Hippocampal formation (tissue), 2 donors: Measurements from ENCODE around the gene SPTLC3.

Source experiments
- DNase-seq, 2 donors: peaks; one replicate each; lab custom pipeline; 2025; lab: John Stamatoyannopoulos, UW

Gene SPTLC3

DNA sequence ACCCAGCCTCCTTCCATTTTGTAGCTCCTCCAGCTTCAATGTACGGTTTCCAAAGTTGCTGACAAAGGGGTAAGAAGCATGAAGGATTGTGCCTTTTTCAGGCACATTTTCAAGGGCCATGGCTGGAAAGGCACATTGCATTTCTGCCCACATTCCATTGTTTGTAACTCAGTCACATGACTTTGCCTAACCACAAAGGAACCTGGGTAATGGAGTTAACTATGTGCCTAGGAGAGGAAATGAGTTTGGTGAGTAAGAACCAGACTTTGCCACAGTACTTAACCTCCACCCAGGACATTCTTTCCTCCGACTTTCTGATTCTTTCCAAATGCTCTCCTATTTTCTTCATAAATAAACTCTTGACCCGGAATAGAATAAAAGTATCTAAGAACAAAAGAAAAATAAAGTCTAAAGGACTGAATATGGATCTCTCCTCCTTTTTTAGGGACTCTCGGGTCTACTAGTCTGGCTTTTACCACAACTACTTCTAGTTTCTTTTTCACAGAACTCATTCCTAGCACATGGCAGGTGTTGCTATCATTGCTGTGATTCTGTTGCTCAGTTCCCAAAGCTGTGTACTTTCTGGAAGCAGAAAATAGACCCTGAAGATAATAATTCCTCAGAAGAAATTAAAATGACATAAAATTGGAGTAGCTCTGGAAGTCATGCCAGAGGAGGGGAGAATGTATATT is 130.8 kb downstream of the SPTLC3 start:
- no peak for DNase-seq

DNA sequence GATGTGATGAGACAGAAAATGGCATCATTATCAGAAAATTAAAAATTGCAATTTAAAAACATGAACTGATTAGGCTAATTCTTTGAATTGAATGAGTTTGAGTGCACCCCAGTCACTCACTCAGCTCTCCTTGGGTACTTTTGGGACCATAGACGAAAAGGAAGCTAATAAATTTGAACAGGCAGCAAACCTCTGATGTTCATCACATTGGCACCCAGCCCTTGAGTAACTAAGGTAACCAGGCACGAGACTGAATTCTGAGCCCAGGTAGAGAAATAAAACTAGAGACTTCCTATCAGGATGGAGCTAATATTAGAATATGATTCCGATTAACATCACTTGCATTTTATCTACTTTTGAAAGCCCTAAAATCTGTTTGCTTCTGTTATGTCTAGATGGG is 131.4 kb downstream of the SPTLC3 start:
- DNase-seq, result no peak

DNA sequence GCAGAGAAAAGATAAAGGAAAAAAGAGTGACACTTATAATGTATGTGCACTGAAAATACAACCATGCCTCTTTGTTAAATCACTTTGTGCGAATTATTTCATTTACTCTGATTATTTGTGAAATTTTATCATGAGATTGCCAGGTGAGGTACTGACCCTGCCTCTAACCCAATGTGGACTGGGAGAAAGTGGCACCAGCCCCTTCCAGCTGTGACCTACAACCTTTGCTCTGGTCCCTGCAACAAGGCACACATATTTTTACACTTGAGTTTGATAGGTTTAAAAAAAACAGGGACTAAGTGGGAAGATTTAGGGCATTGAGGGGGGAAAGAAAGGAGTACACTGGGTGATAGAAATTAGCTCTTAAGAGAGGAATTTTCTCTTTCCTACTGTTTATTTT is 132.0 kb downstream of the SPTLC3 start:
- DNase-seq, result no peak

DNA sequence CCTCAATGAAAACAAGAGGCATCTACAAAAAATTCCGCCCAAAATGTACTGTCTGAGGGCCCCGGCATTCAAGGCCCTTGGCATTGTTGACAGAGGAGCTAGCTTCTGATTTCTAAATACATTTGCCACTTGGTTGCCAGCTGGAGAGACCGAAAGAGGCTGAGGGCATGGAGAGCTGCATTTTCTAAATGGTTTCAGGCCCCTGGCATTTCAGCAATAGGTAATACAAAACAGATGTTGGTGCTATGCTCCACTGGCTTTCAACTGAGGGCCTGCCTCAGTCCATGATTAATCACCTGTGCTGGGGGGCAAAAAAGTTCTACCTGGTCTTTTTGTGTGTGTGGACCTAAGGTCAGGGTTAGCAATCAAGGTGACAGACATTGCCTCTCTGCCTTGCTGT is 132.8 kb downstream of the SPTLC3 start:
- no peak for DNase-seq

DNA sequence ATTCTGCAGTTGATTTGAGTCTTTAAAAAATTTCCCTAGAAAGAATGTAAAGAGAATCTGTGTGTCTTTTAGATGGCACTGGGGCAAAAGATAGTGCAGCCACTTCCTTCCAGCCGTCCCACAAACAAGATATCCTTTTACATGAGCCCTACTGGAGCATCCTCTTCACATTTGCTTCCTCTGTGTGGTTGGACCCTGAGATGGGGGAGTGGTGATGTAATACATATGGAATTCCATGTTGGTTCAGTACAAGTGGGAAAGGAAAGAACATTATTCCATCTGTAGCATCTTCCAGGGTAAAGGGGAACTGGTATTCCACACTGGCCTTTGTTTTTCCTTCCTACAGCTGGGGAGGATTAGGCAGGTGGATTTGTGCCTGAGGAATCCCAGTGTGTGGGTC is 133.4 kb downstream of the SPTLC3 start:
- no peak for DNase-seq

DNA sequence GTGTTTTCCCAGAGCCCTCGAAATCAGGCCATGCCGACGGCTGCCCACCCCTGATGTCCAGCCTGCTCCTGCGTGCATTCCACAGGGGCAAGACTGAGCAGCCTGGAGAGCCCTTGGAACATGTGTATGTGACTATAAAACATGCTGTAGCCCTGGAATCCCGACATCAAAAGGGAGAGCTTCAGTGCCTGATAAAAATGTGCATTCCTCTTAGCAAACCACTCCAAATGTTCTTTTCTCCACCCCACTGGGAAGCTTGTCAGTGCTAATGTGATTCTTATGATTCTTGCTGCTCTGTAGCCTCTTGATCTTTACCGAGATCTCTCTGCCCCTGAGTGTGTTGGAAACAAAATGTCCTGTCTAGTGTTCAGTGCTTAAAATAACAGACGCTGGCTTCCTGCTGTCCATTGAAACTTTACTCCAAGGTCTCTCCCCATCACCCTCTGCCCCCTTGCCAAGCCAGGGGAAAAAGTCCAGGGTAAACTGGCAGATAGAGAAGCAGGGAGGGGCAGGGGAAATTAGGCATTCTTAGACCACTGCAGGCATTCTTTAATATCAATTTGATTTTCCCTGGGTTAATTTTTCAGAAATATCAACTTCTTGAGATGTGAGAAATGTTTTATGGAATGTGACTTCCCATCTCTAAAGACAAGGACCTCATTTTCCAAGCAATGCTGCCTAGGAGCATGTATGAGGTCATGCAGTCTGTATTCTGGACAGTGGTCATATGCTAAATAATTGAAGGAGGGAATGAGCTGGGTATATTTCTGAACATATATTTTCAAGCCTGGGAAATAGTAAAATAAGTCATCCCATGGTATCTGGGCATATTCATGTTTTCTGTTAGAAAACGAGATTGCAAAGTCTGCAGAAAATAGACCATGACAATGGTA is 138.5 kb downstream of the SPTLC3 start:
- DNase-seq, result no peak

DNA sequence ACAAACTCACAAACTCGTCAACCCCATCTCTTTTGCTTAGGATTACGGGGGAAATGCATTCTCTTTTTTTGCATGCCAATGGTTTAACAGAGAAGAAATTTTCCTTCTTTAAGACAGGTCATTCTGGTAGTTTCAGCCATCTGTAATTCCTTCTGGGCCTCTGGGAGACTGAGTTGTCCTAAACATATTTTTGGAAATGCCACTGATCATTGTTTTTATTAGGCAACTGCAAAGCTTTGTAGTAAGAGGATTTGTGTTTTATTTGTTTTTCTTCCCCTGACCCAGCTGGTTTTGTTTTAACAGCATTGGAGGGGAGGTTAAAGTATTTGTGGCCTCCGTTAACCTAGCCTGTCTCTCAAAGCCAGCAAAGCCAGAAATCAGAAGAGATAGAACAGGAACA is 139.2 kb downstream of the SPTLC3 start:
- DNase-seq, result no peak

DNA sequence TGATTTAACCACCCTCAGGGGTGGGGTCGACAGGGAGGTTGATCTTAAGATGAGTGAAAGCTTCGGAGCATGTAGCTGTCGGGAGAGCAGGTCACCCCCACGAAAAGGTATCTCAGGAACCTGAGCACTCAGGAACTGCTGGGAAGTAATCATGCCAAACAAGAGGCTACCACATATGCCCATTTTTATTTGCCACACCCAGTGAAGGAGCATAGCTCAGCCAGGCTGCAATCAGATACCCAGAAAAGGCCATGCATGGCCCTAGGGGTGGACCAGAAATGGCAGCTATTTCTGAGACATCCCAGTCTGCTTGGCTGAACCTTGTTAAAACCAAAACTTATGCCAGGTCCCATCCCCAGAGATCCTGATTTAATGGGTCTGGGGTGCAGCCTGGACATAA is 139.6 kb downstream of the SPTLC3 start:
- no peak for DNase-seq

DNA sequence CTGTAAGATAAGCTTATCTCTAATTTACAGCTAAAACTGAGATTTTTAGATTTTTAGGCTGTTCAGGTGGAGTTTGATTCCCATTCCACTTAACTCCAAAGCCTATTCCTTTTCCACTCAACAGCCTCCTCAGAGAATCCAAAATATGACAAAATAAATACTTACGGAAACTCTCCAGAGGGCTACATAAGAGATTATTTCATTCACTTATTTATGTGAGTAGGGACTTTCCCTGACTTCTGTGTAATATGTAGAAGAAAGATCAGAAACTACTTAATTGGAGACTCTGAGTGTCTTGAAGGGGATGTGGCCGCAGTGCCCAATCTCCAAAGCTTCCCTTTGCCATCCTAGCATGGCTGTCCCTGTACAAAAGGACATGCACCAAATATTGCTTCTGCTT is 140.2 kb downstream of the SPTLC3 start:
- no peak for DNase-seq

DNA sequence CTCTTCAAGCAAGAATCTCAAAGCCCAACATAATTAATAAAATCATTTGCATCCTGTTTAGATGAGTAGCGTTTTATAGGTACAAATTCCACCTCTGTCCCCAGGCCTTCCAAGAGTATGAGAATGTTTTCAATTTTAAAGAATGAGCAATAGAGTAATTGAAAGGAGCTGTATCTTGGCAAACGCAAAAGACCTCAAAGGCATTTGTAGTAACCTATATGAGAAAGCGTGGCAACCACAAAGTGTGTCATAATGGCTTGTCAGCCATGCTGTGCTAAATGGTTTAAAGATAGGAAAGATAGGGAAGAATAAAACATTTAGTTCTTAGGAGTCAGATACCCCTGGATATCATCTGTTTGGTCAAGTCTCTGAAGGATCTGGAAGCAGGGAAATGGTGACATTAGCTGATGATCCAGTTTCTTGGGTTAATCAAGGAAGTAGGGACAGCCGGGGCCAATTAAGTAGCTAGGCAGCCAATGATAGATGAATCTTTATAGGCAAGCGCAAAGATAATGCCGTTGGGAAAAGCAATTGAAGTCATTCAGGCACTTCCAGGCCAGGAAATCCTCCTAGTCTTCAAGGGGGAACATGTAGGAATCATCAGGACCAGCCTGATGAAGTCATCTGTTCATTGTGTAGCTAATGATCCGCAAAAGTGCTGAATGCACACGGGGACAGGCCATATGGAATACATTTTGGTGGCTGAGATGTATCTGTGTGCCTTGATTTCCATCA is 140.8 kb downstream of the SPTLC3 start:
- DNase-seq, result no peak

DNA sequence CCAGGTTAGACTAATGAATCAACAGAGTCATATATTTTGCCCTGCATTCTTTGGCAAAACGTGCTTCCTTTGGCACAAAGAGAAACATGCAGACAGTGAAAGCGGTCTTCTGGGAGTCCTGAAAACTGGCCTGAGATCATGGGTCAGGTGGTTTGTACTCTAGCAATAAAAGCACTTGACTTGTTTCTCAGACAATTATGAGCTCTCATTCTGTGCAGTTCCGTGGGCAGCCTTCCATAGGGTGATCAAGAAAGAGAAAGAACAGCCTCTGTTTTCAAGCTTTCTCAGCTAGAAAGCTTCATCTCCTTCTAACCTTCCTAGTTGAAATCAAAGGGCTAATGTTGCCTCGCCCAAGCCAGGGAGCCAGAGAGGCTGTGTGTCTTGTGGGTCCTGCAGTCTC is 149.6 kb downstream of the SPTLC3 start:
- no peak for DNase-seq

DNA sequence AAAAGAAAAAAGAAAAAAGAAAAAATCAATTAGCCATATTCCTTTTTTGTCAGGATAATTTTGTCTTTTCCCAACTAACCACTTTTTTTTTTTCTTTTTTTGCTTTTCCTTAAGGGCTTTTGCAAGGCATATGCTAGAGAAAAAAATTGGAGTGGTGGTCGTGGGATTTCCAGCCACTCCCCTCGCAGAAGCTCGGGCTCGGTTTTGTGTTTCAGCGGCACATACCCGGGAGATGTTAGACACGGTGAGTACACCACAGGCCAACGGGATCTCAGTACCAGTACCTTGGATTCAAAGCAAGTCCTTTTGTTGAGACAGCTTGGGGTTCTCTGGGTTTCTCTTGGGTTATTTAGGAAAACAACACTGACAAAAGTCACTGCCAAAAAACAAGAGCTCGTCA is 151.1 kb downstream of the SPTLC3 start:
- DNase-seq, result no peak

DNA sequence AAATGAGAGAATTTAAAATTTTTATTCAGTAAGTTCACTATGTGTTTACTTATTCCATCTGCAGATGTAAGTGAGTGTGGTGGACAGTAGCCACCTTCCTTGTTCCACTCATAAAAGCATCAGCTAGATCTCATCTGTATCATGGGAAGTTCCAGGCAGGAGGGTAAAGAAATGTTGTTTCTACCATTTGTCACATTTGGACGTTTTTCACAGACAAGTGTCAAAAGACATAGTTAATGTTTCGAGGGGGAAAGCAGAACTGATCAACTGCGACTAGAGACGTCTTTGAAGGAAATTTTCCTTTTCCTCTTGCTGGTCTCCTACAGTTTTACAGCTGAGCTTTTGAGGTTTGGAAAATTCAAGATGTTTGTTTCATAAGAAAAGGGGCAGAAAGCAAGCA is 156.4 kb downstream of the SPTLC3 start:
- DNase-seq, result no peak

DNA sequence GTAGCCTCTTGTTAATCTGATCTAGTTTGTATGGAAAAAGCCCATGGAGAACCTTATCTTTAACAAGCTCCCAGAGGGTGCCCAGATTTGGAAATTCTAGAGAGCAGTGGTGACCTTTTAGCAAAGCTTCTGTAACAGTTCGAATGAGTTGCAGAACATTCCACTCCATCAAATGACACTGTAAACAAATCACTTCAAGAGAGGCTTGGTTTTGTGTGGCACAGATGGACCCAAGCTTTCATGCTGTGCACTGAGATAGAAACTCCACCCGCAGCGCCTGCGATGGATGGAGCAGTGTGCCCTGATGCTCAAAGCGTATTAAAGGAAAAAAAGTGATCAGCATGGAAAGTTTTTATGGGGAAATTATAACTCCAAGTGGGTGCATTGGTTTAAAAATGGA is 157.2 kb downstream of the SPTLC3 start:
- DNase-seq, result no peak

DNA sequence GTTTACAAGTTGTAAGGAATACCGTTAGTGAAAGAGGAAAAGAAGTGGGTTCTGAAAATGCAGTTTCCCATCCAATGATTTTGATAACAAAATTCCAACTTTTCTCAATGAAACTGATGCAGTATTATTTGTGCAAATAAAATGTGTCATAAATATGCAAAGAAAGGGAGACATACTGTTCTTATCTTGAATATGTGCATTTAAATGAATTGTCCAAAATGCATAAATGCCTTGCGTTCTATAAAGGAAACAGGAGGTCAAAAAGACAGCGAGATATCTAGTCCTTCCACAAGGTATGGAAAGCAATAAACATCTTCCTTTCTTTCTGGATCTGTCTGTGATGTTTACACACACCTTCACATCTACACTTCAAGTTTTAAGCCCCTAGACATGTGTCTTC is 157.7 kb downstream of the SPTLC3 start:
- no peak for DNase-seq

DNA sequence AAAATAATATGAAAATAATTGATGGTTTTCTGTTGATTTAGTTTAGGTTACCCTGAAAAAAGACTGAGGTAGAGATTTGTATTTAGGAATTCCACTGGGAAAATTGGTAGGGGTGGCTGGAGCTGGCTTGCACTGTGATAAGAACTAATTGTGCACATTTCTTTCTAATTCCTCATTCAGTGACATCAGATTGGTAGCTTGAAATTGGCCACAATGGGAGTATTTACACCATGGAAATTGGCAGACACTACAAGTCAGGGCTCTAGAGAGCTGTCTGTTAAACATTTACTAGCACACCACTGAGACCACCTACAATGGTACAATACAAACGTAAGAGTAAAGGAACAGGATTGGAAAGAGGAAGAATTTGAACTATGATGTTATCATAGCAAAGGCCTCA is 160.3 kb downstream of the SPTLC3 start:
- no peak for DNase-seq

DNA sequence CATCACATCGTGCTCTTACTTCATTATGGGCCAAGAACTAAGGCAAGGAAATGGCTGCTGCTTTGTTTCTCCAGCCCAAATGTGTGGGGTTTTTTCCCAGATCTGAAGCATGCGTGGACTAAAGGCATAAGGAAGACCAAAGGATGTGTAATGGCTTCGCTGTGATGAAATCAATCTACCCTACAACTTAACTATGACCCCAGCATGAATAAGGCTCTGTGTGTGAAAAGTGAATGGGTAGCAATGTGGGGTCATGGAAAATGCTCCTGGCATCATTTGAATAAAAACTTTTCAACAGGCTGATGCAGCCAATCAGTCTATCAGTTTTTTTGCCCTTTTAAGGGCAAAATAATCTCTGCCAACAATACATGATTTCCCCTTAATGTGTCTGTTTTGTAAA is 162.0 kb downstream of the SPTLC3 start:
- DNase-seq, result no peak

DNA sequence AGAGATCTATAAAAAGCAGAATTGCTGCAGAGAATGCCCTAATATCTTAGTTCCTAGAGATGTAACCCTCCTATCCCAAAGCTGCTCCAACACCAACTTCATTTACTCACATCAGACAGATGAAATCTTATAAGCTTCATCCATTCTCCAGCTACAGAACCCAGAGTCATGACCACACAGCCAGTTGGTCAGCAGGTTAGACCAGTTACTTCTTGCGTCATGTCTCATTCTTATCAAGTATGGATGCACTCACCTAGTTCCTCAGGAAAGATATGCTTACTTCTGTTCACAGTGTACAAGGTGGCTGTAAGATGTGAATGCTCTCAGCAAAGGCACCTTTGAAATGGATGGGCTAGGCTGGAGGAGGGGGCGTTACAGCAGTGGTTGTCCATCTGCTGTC is 164.4 kb downstream of the SPTLC3 start:
- no peak for DNase-seq

DNA sequence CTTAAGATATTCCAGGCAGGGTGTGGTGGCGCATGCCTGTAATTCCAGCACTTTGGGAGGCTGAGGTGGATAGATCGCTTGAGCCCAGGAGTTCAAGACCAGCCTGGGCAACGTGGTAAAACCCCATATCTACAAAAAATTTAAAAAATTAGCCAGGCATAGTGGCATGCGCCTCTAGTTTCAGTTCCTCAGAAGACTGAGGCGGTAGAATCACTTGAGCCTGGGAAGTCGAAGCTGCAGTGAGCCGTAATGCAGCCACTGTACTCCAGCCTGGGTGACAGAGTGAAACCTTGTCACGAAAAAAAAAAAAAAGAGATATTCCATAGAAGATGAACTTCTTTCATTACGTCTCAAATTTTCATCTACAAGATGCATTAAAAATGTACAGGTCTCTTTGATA is 165.6 kb downstream of the SPTLC3 start:
- no peak for DNase-seq

DNA sequence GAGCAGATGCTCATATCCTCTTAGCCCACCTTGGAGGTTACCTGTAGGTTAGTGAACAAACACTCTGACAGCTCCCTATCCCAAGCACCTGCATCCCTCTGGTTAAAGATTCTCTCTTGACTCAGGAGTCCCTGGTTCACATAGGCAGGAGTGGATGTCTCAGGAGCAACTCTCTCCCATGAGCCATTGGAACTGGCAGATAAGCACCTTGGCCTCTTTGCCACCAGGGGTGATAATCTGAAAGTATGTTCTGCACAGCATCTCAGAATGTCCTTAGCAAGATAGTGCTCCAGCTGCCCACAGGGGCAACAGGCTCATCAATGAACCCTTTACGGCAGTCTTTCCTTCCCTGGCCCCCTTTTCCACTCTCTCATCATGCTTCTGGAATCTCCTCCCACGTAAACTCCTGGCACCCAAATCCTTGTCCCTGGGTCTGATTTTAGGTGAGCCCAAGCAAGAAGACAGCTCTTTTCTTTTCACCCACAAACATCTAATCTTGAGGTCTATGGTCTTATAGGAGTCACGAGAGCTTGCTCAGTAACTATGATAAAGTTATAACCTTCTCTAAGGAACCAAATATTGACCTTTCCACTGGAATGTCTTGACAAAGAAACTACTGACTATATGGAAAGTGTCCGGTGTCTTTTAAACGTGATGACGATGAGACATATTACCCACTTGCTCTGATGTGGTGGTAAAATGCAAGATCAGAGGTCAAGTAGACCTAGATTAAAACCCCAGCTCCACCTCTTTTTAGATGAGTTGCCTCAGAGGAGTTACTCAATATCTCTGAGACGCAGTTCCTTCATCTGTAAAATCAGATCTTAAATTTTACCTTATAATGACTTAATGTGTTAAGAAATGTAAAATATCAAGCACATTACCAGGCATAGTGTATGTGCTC is 172.5 kb downstream of the SPTLC3 start:
- no peak for DNase-seq

DNA sequence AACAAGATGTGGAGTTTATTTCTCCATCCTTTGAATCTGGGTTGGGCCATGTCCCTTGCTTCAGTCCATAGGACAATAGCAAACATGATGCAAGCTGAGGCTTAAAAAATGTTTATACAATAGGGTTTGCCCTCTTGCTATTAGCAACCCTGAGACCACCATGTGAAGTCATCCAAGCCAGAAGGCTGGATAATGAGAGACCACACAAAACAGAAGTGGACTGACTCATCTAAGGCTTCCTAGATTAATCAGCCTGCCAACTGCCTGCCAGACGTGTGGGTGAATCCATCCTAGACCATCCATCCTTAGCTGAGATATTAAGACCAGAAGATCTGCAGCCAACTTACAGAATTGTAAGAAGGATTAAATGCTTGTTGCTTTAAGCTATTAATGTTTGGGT is 174.2 kb downstream of the SPTLC3 start:
- no peak for DNase-seq
